K562 (cell line): ENCODE measurements around the gene SV2A. TPM values are rescaled to one million over a fixed set of nuclear protein-coding genes. Genes with fewer than 3 reads are reported as not detected.

ENCODE experiments used
- ATF7 ChIP-seq: fragments of 450-650 bp; IDR thresholded peaks from 2 replicates; pipeline ENCODE4 v1.7.1; 2014; ENCODE audit warnings: mild to moderate bottlenecking, moderate library complexity
- CHD2 ChIP-seq: IDR thresholded peaks from 2 replicates; pipeline ENCODE4 v1.6.1; 2011; ENCODE audit warnings: low read depth, low read length
- MCM5 ChIP-seq: fragments of 450-650 bp; IDR thresholded peaks from 2 replicates; pipeline ENCODE4 v1.6.1; 2016; ENCODE audit warnings: low read depth
- MEIS2 ChIP-seq: fragments of 450-650 bp; IDR thresholded peaks from 2 replicates; pipeline ENCODE4 v1.6.1; 2014; ENCODE audit warnings: mild to moderate bottlenecking; ENCODE audit not compliant: partially characterized antibody
- NRF1 ChIP-seq, 2 experiments: fragments of 450-650 bp; IDR thresholded peaks in 1 of 2; conservative IDR thresholded peaks in 1 of 2; 2 replicates each; pipeline ENCODE4 v1.6.1; 2014; ENCODE audit warnings: mild to moderate bottlenecking in 2 of 2
- POLR2B ChIP-seq: fragments of 450-650 bp; IDR thresholded peaks from 2 replicates; pipeline ENCODE4 v1.6.1; 2018; ENCODE audit warnings: low read depth; ENCODE audit not compliant: partially characterized antibody
- SAP30 ChIP-seq: fragments of 200-600 bp; sonication (generic); IDR thresholded peaks from 2 replicates; pipeline ENCODE4 v1.6.1; 2012; ENCODE audit warnings: borderline replicate concordance, low read depth, mild to moderate bottlenecking, moderate library complexity, low read length, control low read depth, inconsistent platforms; ENCODE audit not compliant: insufficient read depth, poor library complexity, severe bottlenecking
- SUPT5H ChIP-seq: fragments of 450-650 bp; IDR thresholded peaks from 2 replicates; pipeline ENCODE4 v1.6.1; 2016
- TAL1 ChIP-seq: fragments of 450-650 bp; IDR thresholded peaks from 2 replicates; pipeline ENCODE4 v1.6.1; 2016; ENCODE audit warnings: mild to moderate bottlenecking
- ZBED1 ChIP-seq: IDR thresholded peaks from 2 replicates; pipeline ENCODE4 v1.6.1; 2014
- ZNF175 ChIP-seq: fragments of 200-800 bp; sonication (Bioruptor generic); IDR thresholded peaks from 2 replicates; pipeline ENCODE4 v1.6.1; 2016; ENCODE audit warnings: low read depth, mild to moderate bottlenecking, missing genetic modification characterization, missing compliant biosample characterization
- ZNF253 ChIP-seq: fragments of 250-450 bp; sonication (Bioruptor Pico); conservative IDR thresholded peaks from 2 replicates; pipeline ENCODE4 v1.6.1; 2021; ENCODE audit warnings: mild to moderate bottlenecking
- polyA plus RNA-seq, 8 experiments: library from polyadenylated mRNA; depleted of rRNA in 4 of 8; stranded (reverse) in 5 of 8; unstranded in 3 of 8; fragments of >200 nt; fragmentation: Nextera tagmentation in 2 of 8; fragmentation: Illumina TruSeq in 1 of 8; extraction: Ambion mirVana in 2 of 8; extraction: Trizol in 1 of 8; gene quantifications; 2 replicates each; pipeline versions ENCODE4 v1.2.1 to v1.2.3, GENCODE V29; 2011 to 2014; ENCODE audit warnings: inconsistent platforms in 1 of 8, missing spikeins in 1 of 8
- total RNA-seq, 7 experiments: library from RNA; depleted of rRNA in 6 of 7; stranded (reverse); fragments of >200 nt in 6 of 7; fragmentation: Illumina TruSeq in 2 of 7; extraction: Trizol in 2 of 7; gene quantifications; 2 replicates each; pipeline versions ENCODE4 v1.2.1 to v1.2.3, GENCODE V29; 2011 to 2021; ENCODE audit warnings: low replicate concordance in 1 of 7
- TF ChIP-seq, protein P1 (sequence below), 2 experiments: IDR thresholded peaks in 1 of 2; conservative IDR thresholded peaks in 1 of 2; 2 replicates each; pipeline ENCODE4 v1.6.1; 2016; ENCODE audit warnings: low read depth in 2 of 2, mild to moderate bottlenecking in 1 of 2, missing compliant biosample characterization in 1 of 2, missing genetic modification characterization in 1 of 2, moderate library complexity in 1 of 2
- TF ChIP-seq, protein P2 (sequence below), 2 experiments: fragments of 450-650 bp in 1 of 2; sonication (generic) in 1 of 2; formaldehyde crosslinking in 1 of 2; IDR thresholded peaks; 2 replicates each; pipeline versions ENCODE4 v1.7.1 to v1.9.0; 2016 to 2022; ENCODE audit warnings: inconsistent platforms in 1 of 2, mild to moderate bottlenecking in 1 of 2, missing genetic modification reagents in 1 of 2

Gene SV2A
- total and polyA plus RNA-seq, 9 of the 15 experiments (the other 6 are each of a cell fraction or from before 2014, with no cell fraction given) = 0.07 to 0.22 (median 0.11) TPM; not detected in 1

DNA sequence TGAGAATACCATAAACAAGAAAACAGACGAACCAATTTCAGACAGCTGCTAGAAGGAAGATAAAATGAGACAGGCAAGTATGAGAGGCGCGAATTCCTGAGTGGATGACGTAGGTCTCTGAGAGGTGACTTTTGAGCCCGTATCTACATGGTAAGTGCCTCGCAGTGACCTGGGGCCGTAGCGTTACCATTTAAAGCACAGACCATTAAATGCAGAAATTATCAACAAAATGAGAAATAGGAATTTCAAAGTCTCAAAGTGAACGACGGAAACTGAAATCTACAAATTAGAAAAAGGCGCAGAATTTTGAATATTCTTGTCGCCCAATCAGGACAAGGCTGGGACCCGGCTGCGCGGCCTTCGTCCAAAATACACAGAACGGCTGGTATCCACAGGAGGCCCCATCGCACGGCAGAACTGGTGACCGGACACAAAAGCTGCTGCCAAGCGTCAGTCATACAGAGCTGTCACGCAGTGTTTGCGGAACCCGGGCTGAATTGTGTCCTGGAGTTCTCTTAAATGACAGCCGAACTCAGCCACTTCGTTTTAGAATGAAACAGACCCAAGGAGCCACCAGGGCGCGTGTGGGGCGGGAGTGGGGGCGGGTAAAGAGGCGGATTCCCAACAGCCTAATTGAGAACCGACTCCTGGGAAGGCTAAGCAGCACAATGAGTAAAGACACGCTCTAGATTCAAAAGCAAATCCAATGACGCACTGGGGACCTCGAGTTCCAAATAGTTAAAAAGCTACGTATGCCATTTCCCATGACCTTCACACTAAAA, 32.1 kb downstream of the SV2A start (continued):
- TF ChIP-seq, protein P1, sequence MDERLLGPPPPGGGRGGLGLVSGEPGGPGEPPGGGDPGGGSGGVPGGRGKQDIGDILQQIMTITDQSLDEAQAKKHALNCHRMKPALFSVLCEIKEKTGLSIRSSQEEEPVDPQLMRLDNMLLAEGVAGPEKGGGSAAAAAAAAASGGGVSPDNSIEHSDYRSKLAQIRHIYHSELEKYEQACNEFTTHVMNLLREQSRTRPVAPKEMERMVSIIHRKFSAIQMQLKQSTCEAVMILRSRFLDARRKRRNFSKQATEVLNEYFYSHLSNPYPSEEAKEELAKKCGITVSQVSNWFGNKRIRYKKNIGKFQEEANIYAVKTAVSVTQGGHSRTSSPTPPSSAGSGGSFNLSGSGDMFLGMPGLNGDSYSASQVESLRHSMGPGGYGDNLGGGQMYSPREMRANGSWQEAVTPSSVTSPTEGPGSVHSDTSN (CRISPR knock-in tag; IDR thresholded peaks at IDR 0.05; ENCODE audit: low read depth) = no peak
- TF ChIP-seq, protein P1 (tag; conservative IDR thresholded peaks at IDR 0.05; ENCODE audit: low read depth) = 0 out of 2 replicates have a peak, but pooled peaks have one; percentile 2
- TF ChIP-seq CHD2 (0 out of 2 replicates have a peak, but pooled peaks have one; percentile 32), SAP30 (peak; percentile 68), ZNF175 (CRISPR knock-in tag) (peak; percentile 71; the same call in 1 of the 2 replicates), POLR2B (peak; percentile 13), SUPT5H (peak; percentile 44), ATF7 (peak; percentile 88), ZNF253 (CRISPR knock-in tag) (0 out of 2 replicates have a peak, but pooled peaks have one; percentile 80), TAL1 (peak; percentile 44; the same call in 1 of the 2 replicates), ZBED1 (peak; percentile 42; the same call in 1 of the 2 replicates), MCM5 (no peak), MEIS2 (peak; percentile 45), NRF1 (conservative IDR thresholded peaks at IDR 0.05 in 1 of 2, IDR thresholded peaks at IDR 0.05 in 1 of 2) (peak; percentile 50 to 52; a peak in 3 of 4 replicates)
- TF ChIP-seq, protein P2, sequence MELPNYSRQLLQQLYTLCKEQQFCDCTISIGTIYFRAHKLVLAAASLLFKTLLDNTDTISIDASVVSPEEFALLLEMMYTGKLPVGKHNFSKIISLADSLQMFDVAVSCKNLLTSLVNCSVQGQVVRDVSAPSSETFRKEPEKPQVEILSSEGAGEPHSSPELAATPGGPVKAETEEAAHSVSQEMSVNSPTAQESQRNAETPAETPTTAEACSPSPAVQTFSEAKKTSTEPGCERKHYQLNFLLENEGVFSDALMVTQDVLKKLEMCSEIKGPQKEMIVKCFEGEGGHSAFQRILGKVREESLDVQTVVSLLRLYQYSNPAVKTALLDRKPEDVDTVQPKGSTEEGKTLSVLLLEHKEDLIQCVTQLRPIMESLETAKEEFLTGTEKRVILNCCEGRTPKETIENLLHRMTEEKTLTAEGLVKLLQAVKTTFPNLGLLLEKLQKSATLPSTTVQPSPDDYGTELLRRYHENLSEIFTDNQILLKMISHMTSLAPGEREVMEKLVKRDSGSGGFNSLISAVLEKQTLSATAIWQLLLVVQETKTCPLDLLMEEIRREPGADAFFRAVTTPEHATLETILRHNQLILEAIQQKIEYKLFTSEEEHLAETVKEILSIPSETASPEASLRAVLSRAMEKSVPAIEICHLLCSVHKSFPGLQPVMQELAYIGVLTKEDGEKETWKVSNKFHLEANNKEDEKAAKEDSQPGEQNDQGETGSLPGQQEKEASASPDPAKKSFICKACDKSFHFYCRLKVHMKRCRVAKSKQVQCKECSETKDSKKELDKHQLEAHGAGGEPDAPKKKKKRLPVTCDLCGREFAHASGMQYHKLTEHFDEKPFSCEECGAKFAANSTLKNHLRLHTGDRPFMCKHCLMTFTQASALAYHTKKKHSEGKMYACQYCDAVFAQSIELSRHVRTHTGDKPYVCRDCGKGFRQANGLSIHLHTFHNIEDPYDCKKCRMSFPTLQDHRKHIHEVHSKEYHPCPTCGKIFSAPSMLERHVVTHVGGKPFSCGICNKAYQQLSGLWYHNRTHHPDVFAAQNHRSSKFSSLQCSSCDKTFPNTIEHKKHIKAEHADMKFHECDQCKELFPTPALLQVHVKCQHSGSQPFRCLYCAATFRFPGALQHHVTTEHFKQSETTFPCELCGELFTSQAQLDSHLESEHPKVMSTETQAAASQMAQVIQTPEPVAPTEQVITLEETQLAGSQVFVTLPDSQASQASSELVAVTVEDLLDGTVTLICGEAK (IDR thresholded peaks at IDR 0.05) = no peak
- TF ChIP-seq, protein P2 (CRISPR knock-in tag; IDR thresholded peaks at IDR 0.05) = 0 out of 2 replicates have a peak, but pooled peaks have one; percentile 7
